CD4-positive, alpha-beta T cell treated with Interleukin-21 for 1 hour (primary cell): ENCODE results near the gene AFP.

Source experiments
- DNase-seq: peaks from one replicate; pipeline ENCODE4 v3.0.0-alpha.2; 2020

Gene AFP

DNA sequence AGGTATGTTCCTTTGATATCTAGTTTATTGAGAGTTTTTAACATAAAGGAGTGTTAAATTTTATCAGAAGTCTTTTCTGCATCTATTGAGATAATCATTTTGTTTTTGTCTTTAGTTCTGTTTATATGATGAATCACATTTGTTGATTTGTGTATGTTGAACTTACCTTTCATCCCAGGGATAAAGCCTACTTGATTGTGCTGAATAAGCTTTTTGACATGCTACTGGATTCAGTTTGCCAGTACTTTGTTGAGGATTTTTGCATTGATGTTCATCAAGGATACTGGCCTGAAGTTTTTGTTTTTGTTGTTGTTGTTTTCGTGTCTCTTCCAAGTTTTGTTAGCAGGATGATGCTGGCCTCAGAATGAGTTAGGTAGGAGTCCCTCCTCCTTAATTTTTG, 34.7 kb downstream of the AFP start:
- no peak for DNase-seq

DNA sequence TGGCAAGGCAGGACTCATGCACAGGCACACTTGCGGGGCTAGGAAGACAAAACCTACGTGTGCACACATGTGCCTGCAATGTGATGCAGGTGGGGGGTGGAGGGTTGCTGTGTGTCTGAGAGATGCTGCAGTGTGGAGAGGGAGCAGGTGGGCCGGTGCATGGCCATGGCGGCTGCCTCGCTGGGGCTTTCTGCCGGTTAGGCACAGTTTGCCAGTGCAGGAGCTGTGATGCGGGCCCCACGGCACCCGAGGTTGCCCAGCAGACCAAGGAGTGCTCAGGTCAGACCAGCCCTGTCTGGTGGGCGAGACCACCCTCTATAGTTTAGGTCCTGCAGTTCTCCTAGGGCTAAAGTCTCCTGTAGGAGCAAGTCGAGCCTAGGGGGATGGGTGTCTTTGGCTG, 41.2 kb downstream of the AFP start:
- DNase-seq, result no peak

- no peak for DNase-seq
These were observed 43.3 kb downstream of the AFP start for GRCh38 chr4:73479323-73479722.

GRCh38 chr4:73481358-73481757, 45.3 kb downstream of the AFP start, which contains the start of gene AFM:
Gene AFM (plus strand): TSS chr4:73481745. CDS start chr4:73481776, 31 bp downstream.
- DNase-seq, result no peak

- no peak for DNase-seq
These were observed 49.1 kb downstream of the AFP start for GRCh38 chr4:73485085-73485484.

GRCh38 chr4:73485596-73485995, 49.6 kb downstream of the AFP start:
- DNase-seq, result no peak

DNA sequence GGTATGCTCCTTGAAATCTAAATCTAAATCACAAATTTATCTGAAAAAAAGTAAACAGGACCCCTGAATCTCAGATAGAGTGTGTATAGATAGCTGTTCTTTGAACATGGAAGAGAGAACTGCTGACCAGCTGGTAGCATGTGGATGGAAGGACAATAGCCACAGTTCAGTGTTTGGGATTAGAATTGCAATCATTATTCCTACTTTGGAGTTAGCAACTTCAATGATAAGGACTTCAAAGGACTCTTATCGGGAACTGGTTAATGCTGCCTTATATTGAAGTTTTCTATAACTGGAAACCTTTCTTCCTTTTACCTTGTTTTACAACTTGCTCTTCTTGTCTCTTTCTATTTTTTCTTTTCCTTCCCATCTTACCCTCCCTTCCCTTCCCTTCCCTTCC, 50.5 kb downstream of the AFP start:
- DNase-seq, result no peak

DNA sequence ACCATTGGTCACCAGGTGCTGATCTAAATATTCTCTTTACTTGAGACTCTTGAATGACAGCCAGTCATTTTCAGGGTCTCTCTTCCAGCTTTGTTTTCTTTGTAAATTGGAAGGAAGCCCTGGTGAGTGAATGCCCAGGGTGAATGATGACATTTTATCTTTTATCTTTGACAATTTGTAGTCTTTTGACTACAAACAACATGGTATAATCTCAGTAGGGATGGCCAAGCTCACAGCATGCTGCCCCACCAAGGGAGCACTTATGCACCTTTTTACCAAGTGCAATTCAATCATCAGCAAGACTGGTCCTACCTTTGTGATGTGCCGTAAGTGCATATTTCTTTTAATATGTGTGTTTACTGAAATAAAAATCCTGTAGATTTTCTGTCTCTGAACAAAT, 51.2 kb downstream of the AFP start:
- DNase-seq, result no peak

- DNase-seq, result no peak
These were observed 64.2 kb downstream of the AFP start for GRCh38 chr4:73499996-73500765.

- DNase-seq, result no peak
These were observed 65.7 kb downstream of the AFP start for GRCh38 chr4:73501664-73502265.

GRCh38 chr4:73505567-73505966, 69.5 kb downstream of the AFP start:
- DNase-seq, result no peak
